DOHH2 (cell line): ENCODE results near the gene SYNRG.
"Not testable (repeated sequence)": the region's sequence is repeated elsewhere in the genome, so short reads cannot be mapped to it uniquely, and the experiment has no call there.

Experiments used
- H3F3A ChIP-seq: fragments of 200-600 bp; sonication (generic), shearing (Covaris generic); 2 replicates; pipeline ENCODE4 v1.6.0; 2016; ENCODE audit warnings: antibody characterized with exemption, mild to moderate bottlenecking; ENCODE audit not compliant: control insufficient read depth, insufficient read depth
- H3K27ac ChIP-seq: fragments of 200-600 bp; sonication (generic); 2 replicates; pipeline ENCODE4 v1.5.1; 2014; ENCODE audit warnings: low read depth, mild to moderate bottlenecking, low read length, moderate library complexity
- H3K27me3 ChIP-seq: fragments of 200-600 bp; sonication (generic); 2 replicates; pipeline ENCODE4 v1.6.1; 2014; ENCODE audit warnings: mild to moderate bottlenecking, low read length, mixed read lengths; ENCODE audit not compliant: control insufficient read depth
- H3K36me3 ChIP-seq: fragments of 200-600 bp; sonication (generic); 2 replicates; pipeline ENCODE4 v1.6.1; 2014; ENCODE audit warnings: mild to moderate bottlenecking, low read length, moderate library complexity, mixed read lengths; ENCODE audit not compliant: control insufficient read depth
- H3K4me1 ChIP-seq: fragments of 200-600 bp; sonication (generic); 2 replicates; pipeline ENCODE4 v1.6.1; 2014; ENCODE audit warnings: mild to moderate bottlenecking, low read length, mixed read lengths; ENCODE audit not compliant: control insufficient read depth
- H3K4me2 ChIP-seq: fragments of 200-600 bp; sonication (generic); 2 replicates; pipeline ENCODE4 v1.6.0; 2014; ENCODE audit warnings: mild to moderate bottlenecking, low read length, moderate library complexity
- H3K4me3 ChIP-seq: fragments of 200-600 bp; sonication (generic); 2 replicates; pipeline ENCODE4 v1.5.1; 2014; ENCODE audit warnings: mild to moderate bottlenecking, low read length, mixed read lengths
- H3K79me2 ChIP-seq: fragments of 200-600 bp; sonication (generic); 2 replicates; pipeline ENCODE4 v1.6.1; 2014; ENCODE audit warnings: mild to moderate bottlenecking, low read length, mixed read lengths; ENCODE audit not compliant: control insufficient read depth
- H3K9me2 ChIP-seq: fragments of 200-600 bp; sonication (generic); replicated peaks from 2 replicates; pipeline ENCODE4 v1.6.1; 2014; ENCODE audit warnings: mild to moderate bottlenecking, low read length, mixed read lengths; ENCODE audit not compliant: control insufficient read depth
- H3K9me3 ChIP-seq: fragments of 200-600 bp; sonication (generic); 2 replicates; pipeline ENCODE4 v1.6.1; 2014; ENCODE audit warnings: antibody characterized with exemption, low read length, mixed read lengths; ENCODE audit not compliant: control insufficient read depth, insufficient read depth
- H4K20me1 ChIP-seq: fragments of 200-600 bp; sonication (generic); 2 replicates; pipeline ENCODE4 v1.6.0; 2014; ENCODE audit warnings: low read depth, mild to moderate bottlenecking, antibody characterized with exemption, low read length, moderate library complexity; ENCODE audit not compliant: control insufficient read depth, insufficient read depth
- EZH2phosphoT487 ChIP-seq: fragments of 200-600 bp; sonication (generic); IDR thresholded peaks from 2 replicates; pipeline ENCODE4 v1.6.1; 2017; ENCODE audit warnings: borderline replicate concordance, mild to moderate bottlenecking, antibody characterized with exemption, low read length, moderate library complexity, mixed read lengths
- TF ChIP-seq, protein P1 (sequence below): fragments of 200-600 bp; sonication (generic); IDR thresholded peaks from one replicate; pipeline ENCODE4 v1.5.1; 2014; ENCODE audit warnings: antibody characterized with exemption, mild to moderate bottlenecking, low read depth, low read length; ENCODE audit not compliant: poor library complexity, severe bottlenecking

The SYNRG gene

DNA sequence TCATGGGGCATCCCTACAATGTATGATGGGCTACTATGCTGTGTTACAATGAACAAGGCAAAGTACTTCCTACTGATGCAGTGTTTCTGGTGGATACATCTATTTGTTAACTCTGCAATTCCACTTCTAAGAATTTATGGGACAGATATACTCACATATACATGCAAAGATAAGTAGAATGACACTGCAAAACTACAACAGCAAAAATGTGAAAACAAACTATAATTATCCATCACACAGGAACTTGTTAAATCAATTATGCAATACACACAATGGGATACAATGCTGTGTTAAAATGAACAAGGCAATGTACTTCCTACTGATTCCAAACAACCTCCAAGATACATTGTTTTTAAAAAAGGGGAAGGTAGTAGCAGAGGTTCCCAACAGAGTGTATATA is 30.8 kb upstream of the SYNRG start:
- Histone ChIP-seq H3K9me2 (no peaks in the 10 kb centered on the region), H3K27me3 (peaks cover 5% of the 10 kb centered on the region; the same call in 1 of the 2 replicates), H3K79me2 (peaks cover 59% of the 10 kb centered on the region), H3K27ac (no peak overlapping the region), H3F3A (no peaks in the 10 kb centered on the region), H4K20me1 (no peaks in the 10 kb centered on the region), H3K4me3 (no peak overlapping the region), H3K9me3 (no peaks in the 10 kb centered on the region), H3K36me3 (peaks cover 59% of the 10 kb centered on the region), H3K4me2 (no peak overlapping the region), H3K4me1 (peaks cover 22% of the 10 kb centered on the region)
- TF ChIP-seq, protein P1, sequence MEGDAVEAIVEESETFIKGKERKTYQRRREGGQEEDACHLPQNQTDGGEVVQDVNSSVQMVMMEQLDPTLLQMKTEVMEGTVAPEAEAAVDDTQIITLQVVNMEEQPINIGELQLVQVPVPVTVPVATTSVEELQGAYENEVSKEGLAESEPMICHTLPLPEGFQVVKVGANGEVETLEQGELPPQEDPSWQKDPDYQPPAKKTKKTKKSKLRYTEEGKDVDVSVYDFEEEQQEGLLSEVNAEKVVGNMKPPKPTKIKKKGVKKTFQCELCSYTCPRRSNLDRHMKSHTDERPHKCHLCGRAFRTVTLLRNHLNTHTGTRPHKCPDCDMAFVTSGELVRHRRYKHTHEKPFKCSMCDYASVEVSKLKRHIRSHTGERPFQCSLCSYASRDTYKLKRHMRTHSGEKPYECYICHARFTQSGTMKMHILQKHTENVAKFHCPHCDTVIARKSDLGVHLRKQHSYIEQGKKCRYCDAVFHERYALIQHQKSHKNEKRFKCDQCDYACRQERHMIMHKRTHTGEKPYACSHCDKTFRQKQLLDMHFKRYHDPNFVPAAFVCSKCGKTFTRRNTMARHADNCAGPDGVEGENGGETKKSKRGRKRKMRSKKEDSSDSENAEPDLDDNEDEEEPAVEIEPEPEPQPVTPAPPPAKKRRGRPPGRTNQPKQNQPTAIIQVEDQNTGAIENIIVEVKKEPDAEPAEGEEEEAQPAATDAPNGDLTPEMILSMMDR = no peak
- TF ChIP-seq EZH2phosphoT487 = no peak

DNA sequence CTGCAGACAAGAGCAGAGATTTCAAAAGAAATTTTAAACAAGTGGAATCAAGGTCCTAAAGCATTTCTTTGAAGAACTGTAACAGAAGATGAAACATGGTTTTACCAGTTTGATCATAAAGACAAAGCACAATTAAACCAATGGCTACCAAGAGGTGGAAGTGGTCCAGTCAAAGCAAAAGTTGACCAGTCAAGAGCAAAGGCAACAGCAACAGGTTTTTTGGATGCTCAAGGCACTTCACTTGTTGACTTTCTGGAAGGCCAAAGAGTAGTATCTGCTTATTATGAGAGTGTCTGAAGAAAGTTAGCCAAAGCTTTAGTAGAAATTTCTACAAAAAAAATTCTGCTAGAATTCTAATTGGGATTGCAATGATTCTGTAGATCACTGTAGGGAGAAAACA is 28.7 kb upstream of the SYNRG start:
- Histone ChIP-seq H3K9me2 (no peaks in the 10 kb centered on the region), H3K79me2 (peaks cover 56% of the 10 kb centered on the region), H3K4me2 (no peak overlapping the region), H3K9me3 (no peaks in the 10 kb centered on the region), H3K27ac (no peak overlapping the region), H3K27me3 (no peaks in the 10 kb centered on the region), H3F3A (no peaks in the 10 kb centered on the region), H3K4me3 (no peak overlapping the region), H3K4me1 (peaks cover 16% of the 10 kb centered on the region), H4K20me1 (no peaks in the 10 kb centered on the region), H3K36me3 (peaks cover 59% of the 10 kb centered on the region)
- TF ChIP-seq EZH2phosphoT487 = no peak
- TF ChIP-seq, protein P1 = no peak

DNA sequence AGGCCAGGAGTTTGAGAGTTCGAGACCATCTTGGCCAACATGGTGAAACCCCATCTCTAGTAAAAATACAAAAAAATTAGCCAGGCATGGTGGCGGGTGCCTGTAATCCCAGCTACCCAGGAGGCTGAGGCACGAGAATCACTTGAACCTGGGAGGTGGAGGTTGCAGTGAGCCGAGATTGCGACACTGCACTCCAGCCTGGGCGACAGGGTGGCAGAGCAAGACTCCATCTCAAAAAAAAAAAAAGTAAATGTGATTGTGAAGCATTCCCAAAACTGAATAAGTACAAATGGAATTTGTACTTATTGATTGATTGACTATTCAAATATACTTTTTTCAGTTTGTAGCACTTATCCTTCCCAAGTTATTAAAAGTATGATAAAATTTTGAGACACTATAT is 7.2 kb upstream of the SYNRG start:
- H3K79me2 ChIP-seq, H4K20me1 ChIP-seq, H3K9me3 ChIP-seq, H3K27me3 ChIP-seq, H3K4me1 ChIP-seq, H3K4me2 ChIP-seq, H3K9me2 ChIP-seq, H3F3A ChIP-seq, H3K27ac ChIP-seq, H3K4me3 ChIP-seq: not testable (repeated sequence)
- H3K36me3 ChIP-seq = peaks cover 78% of the 10 kb centered on the region

DNA sequence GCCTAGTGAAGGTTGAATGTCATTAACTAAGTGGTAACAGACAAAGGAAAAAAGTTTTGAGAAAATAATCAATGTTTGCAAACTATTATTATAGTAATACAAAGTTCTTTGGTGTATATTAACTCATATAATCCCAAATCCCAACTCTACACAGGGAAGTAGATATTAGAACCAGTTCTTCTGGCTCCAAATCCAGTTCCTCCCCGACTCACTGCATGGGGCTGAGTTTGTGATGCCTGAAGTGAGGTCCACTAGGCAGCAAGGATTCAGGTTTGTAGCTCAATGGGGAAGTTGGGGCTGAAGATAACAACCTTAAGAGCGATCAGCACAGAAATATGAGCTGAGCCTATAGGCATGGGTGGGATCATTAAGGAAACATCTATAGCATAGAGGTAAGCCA is 5.6 kb upstream of the SYNRG start:
- peaks cover 11% of the 10 kb centered on the region for H3F3A ChIP-seq
- no peak overlapping the region for H3K4me3 ChIP-seq
- no peaks in the 10 kb centered on the region for H3K9me2 ChIP-seq
- H4K20me1 ChIP-seq = no peaks in the 10 kb centered on the region
- H3K27me3 ChIP-seq = no peaks in the 10 kb centered on the region
- H3K4me1 ChIP-seq = peaks cover 9% of the 10 kb centered on the region
- H3K4me2 ChIP-seq = no peak overlapping the region
- H3K79me2 ChIP-seq = no peaks in the 10 kb centered on the region
- H3K9me3 ChIP-seq = no peaks in the 10 kb centered on the region
- no peak for TF ChIP-seq EZH2phosphoT487
- TF ChIP-seq, protein P1 = no peak
- H3K36me3 ChIP-seq = peaks cover 62% of the 10 kb centered on the region
- no peak overlapping the region for H3K27ac ChIP-seq
